ENCODE measurements around the gene TMEM169. TPM values are rescaled to one million over a fixed set of nuclear protein-coding genes. Genes with fewer than 3 reads are reported as not detected.

Gene TMEM169
- total RNA-seq, 6 experiments from 2014 or later, result 0.09 to 0.25 (median 0.13) TPM; not detected in 3

DNA sequence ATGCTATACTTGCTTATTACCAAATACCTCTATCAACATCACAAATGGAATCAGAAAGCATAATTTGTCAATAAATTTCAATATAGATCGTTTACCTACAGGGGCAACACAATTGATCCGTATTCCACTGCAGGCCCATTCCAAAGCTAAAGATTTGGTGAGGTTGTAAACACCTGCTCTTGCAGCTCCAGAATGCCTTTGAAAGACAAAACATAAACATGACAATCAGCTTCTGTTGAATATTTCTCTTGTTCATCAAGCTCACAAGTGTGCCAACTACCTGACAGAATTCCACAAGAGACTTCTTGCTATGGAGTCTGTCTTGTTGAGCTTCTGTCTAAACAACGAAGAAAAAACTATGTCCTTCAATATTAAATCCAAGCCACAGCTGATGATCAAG lies 30.4 kb upstream of the TMEM169 start:
- H3K4me1 Mint-ChIP-seq (ENCODE audit: low read depth), result 0 out of 2 replicates have a peak, but pooled peaks cover 4% of the 10 kb centered on the region
- H3K27me3 Mint-ChIP-seq (ENCODE audit: insufficient read depth), result no peaks in the 10 kb centered on the region; the same call in 1 of the 2 replicates
- no peak overlapping the region for H3K4me3 Mint-ChIP-seq
- no peaks in the 10 kb centered on the region for H3K9me3 Mint-ChIP-seq
- H3K36me3 Mint-ChIP-seq (ENCODE audit: low read depth), result peaks cover 5% of the 10 kb centered on the region; the same call in 1 of the 2 replicates
- TF ChIP-seq, protein P1, sequence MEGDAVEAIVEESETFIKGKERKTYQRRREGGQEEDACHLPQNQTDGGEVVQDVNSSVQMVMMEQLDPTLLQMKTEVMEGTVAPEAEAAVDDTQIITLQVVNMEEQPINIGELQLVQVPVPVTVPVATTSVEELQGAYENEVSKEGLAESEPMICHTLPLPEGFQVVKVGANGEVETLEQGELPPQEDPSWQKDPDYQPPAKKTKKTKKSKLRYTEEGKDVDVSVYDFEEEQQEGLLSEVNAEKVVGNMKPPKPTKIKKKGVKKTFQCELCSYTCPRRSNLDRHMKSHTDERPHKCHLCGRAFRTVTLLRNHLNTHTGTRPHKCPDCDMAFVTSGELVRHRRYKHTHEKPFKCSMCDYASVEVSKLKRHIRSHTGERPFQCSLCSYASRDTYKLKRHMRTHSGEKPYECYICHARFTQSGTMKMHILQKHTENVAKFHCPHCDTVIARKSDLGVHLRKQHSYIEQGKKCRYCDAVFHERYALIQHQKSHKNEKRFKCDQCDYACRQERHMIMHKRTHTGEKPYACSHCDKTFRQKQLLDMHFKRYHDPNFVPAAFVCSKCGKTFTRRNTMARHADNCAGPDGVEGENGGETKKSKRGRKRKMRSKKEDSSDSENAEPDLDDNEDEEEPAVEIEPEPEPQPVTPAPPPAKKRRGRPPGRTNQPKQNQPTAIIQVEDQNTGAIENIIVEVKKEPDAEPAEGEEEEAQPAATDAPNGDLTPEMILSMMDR (IDR thresholded peaks at IDR 0.05), result no peak
- H3K27ac Mint-ChIP-seq, result no peak overlapping the region
- no peak for DNase-seq

DNA sequence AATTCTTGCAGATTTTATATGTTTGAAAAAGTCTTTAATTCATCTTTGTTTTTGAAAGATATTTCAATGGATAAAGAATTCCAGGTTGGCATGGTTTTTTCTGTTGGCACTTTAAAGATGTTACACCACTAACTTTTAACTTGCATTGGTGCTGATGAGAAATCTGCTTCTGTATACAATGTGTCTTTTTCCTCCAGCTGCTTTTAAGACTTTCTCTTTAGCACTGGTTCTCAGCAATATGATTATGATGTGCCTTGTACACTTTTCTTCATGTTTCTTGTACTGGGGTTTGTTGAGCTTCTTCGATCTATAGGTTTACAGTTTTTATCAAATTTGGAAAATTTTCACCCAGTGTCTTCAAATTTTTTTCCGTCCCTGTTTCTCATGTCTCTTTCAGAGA lies 29.3 kb upstream of the TMEM169 start:
- H3K9me3 Mint-ChIP-seq, result no peaks in the 10 kb centered on the region
- no peak overlapping the region for H3K4me3 Mint-ChIP-seq
- H3K36me3 Mint-ChIP-seq (ENCODE audit: low read depth), result peaks cover 5% of the 10 kb centered on the region; the same call in 1 of the 2 replicates
- peaks cover 12% of the 10 kb centered on the region for H3K4me1 Mint-ChIP-seq (ENCODE audit: low read depth)
- TF ChIP-seq, protein P1 (IDR thresholded peaks at IDR 0.05), result no peak
- no peaks in the 10 kb centered on the region; the same call in 1 of the 2 replicates for H3K27me3 Mint-ChIP-seq (ENCODE audit: insufficient read depth)
- H3K27ac Mint-ChIP-seq, result no peak overlapping the region
- DNase-seq, result no peak

DNA sequence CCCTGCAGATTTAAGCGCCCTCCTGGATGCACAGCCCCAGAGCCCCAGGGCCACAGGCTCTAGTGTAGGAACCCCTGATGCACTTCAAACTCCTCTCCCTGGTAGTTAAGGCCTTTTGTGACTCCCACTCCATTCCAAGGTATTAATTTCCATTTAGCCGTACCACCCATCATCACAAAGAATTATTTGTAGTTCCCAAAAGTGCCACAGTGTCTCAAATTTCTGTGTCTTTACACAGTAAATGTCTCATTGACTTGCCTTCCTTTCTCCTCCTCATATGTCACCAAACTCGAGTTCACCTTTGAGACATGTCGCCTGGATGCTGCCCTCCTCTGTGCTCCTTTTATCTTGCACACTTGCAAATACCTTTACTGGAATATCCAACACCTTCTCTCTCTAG lies 26.0 kb upstream of the TMEM169 start:
- TF ChIP-seq, protein P1 (IDR thresholded peaks at IDR 0.05), result no peak
- DNase-seq, result no peak
- Mint-ChIP-seq H3K27me3 (ENCODE audit: insufficient read depth) (no peaks in the 10 kb centered on the region; the same call in 1 of the 2 replicates), H3K4me1 (ENCODE audit: low read depth) (peaks cover 28% of the 10 kb centered on the region), H3K4me3 (no peak overlapping the region), H3K36me3 (ENCODE audit: low read depth) (peaks cover 5% of the 10 kb centered on the region; the same call in 1 of the 2 replicates), H3K9me3 (no peaks in the 10 kb centered on the region), H3K27ac (no peak overlapping the region)

DNA sequence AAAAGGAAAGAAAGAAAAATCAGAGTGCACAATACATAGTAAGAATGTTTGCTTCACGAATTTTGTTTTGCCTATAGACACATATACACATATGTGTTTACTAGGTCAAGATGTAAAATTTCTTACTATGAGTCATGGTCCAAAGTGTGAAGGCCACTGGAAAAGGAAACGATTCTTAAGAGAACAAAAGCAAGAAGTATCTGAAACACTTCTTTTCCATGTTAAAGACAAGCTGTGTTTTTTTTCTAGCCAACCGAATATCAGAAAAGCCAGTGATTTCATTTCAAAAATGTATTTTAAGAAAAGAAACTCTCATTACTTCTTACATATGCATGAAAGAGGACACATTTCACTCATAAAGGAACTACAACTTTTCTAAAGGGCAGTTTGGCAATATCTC lies 25.0 kb upstream of the TMEM169 start:
- H3K27ac Mint-ChIP-seq, result no peak overlapping the region
- no peaks in the 10 kb centered on the region; the same call in 1 of the 2 replicates for H3K27me3 Mint-ChIP-seq (ENCODE audit: insufficient read depth)
- H3K36me3 Mint-ChIP-seq (ENCODE audit: low read depth), result peaks cover 5% of the 10 kb centered on the region; the same call in 1 of the 2 replicates
- TF ChIP-seq, protein P1 (IDR thresholded peaks at IDR 0.05), result no peak
- H3K4me3 Mint-ChIP-seq, result no peak overlapping the region
- H3K4me1 Mint-ChIP-seq (ENCODE audit: low read depth), result peaks cover 28% of the 10 kb centered on the region
- no peaks in the 10 kb centered on the region for H3K9me3 Mint-ChIP-seq
- no peak for DNase-seq

DNA sequence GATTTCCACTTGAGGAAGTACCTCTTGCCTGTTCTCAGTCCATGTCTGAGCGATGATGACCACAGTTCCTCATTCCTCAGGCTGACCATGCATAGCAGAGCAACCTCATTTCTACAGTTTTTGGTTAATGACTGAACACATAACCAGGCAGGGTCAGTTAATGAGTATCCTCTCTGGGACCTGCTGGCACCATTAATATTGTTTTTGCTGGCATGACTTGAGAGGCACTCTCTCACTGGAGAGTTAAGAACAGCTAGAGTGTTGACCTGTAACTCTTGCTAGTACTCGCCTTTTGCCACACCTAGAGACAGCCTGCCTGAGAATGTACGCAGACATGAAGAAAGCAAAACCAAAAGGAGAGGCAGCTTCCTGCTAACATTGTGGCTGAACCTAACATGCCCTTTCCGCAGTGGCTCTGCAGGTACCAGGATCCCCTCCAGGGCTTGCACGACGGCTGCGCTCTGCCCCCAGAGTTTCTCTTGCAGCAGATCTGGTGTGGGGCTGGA lies 24.0 kb upstream of the TMEM169 start:
- peak; percentile 83 for DNase-seq

More for the DNA sequence above, 24.0 kb upstream of the TMEM169 start:
- peak overlapping the region; percentile 56; the same call in 1 of the 2 replicates for H3K27ac Mint-ChIP-seq
- peak overlapping the region; percentile 31; the same call in 1 of the 2 replicates for H3K4me3 Mint-ChIP-seq
- peaks cover under 1% of the 10 kb centered on the region; the same call in 1 of the 2 replicates for H3K36me3 Mint-ChIP-seq (ENCODE audit: low read depth)
- H3K9me3 Mint-ChIP-seq, result no peaks in the 10 kb centered on the region
- no peaks in the 10 kb centered on the region; the same call in 1 of the 2 replicates for H3K27me3 Mint-ChIP-seq (ENCODE audit: insufficient read depth)
- TF ChIP-seq, protein P1 (IDR thresholded peaks at IDR 0.05), result no peak
- H3K4me1 Mint-ChIP-seq (ENCODE audit: low read depth), result peaks cover 28% of the 10 kb centered on the region

Data from HFFc6 (cell line).